GM19351 (cell line): Measurements from ENCODE around the gene NXNL1.

Experiments
- ATAC-seq: cut with Tn5 transposase; IDR thresholded peaks from one replicate; pipeline ENCODE4 v1.9.1; 2021; ENCODE audit warnings: mild to moderate bottlenecking, moderate library complexity; ENCODE audit not compliant: unreplicated experiment

Gene NXNL1

GRCh38 chr19:17421942-17422341, 38.8 kb downstream of the NXNL1 start:
- ATAC-seq: no peak

DNA sequence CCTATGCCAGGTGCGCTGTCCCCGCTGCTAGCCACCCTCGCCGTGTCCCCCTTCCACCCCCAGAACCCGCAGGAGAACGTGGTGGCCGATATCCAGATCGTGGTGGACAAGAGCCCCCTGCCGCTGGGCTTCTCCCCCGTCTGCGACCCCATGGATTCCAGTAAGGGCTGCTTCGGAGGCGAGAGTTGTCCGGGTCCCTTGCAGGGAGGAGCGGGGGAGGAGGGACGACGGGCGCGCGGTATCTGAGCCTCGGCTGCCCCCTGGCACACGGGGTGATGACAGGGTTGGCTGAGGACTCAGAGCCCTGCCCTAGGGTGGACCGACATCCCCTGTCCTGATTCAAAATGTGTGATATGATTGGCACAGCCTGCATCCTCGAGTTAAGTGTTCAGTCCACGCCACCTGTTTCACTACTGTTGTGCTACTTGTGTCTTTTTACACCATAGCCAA, 40.2 kb downstream of the NXNL1 start:
- no peak for ATAC-seq

DNA sequence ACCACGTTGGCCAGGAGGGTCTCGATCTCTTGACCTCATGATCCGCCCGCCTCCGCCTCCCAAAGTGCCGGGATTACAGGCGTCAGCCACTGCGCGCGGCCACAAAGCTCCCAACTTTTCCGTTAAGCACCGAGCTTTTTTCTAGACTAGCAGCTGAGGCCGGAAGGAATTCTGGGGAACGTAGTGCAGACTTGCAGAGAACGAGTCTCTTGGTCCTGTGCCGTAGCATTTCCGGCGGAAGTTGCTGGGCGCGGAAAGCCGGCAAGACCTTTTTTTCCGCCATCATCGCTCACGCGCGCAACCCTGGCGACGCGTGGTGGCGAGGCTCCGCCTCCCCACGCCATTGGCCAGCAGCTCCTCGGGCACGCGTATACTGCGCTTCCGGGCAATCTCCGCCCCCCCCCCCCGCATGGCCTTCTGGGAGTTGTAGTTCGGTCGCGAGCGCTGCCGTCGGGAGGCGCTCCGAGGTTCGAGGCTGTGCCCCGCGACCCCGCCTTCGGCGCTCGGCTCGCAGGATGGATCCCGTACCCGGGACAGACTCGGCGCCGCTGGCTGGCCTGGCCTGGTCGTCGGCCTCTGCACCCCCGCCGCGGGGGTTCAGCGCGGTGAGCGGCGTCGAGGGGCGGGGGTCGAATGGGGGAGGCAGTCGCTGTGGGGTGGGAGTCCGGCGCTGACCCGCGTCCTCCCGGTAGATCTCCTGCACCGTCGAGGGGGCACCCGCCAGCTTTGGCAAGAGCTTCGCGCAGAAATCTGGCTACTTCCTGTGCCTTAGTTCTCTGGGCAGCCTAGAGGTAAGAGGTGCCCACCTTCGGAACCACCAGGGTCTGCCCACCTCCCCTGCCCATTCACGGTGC, 40.9 kb downstream of the NXNL1 start, which contains the start of gene MVB12A:
MVB12A (plus strand) TSS at position 427 of the 854 bp plus-strand sequence; CDS start at position 516, 89 bp downstream.
- peak; percentile 92 for ATAC-seq

GRCh38 chr19:17419154-17419620, 41.5 kb downstream of the NXNL1 start:
- ATAC-seq: no peak

- ATAC-seq: no peak
Measured at GRCh38 chr19:17418710-17419109, 42.0 kb downstream of the NXNL1 start.

GRCh38 chr19:17415121-17415520, 45.6 kb downstream of the NXNL1 start:
- ATAC-seq: no peak

DNA sequence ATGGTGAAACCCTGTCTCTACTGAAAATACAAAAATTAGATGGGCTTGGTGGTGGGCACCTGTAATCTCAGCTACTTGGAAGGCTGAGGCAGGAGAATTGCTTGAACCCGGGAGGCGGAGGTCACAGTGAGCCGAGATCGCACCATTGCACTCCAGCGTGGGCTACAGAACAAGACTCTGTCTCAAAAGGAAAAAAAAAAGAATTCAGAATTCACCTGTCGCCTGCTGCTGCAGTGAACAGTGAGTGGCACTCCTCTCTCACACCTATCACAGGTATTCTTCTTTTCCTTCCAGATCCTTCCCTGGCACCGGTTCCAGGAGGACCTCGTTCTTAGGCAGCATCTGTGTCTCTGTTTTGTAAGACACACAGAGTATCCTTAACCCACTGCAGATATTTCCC, 46.6 kb downstream of the NXNL1 start:
- no peak for ATAC-seq

DNA sequence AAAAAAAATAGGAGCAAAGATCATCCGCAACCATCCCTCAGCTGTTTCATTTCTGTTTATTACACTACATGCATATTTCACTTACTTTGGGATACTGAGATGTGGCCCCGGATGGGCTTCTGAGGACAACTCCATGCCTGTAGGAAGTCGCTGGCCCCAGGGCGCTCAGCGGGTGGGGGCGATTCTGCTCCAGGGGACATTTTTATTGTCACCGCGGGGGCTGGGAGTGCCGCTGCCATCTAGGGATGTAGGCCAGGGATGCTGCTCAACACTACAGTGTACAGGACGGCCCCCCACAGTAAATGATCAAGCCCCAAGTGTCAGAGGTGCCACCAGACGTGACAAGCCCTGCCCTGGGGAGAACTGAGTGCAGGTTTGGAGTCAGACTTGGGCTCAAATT, 48.9 kb downstream of the NXNL1 start:
- no peak for ATAC-seq

DNA sequence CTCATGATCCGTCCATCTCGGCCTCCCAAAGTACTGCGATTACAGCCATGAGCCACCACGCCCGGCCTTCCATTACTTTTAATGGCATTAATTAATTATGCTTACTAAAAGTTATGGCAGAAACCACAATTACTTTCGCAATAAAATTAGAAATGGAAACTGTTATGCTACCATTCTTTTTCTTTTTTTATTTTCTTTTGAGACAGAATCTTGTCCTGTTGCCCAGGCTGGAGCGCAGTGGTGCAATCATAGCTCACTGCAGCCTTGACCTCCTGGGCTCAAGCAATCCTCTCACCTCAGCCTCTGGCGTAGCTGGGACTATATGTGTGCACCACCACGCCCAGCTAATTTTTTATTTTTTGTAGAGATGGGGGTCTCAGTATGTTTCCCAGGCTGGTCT, 50.7 kb downstream of the NXNL1 start:
- ATAC-seq: no peak

GRCh38 chr19:17406887-17407196, 53.9 kb downstream of the NXNL1 start:
- no peak for ATAC-seq

DNA sequence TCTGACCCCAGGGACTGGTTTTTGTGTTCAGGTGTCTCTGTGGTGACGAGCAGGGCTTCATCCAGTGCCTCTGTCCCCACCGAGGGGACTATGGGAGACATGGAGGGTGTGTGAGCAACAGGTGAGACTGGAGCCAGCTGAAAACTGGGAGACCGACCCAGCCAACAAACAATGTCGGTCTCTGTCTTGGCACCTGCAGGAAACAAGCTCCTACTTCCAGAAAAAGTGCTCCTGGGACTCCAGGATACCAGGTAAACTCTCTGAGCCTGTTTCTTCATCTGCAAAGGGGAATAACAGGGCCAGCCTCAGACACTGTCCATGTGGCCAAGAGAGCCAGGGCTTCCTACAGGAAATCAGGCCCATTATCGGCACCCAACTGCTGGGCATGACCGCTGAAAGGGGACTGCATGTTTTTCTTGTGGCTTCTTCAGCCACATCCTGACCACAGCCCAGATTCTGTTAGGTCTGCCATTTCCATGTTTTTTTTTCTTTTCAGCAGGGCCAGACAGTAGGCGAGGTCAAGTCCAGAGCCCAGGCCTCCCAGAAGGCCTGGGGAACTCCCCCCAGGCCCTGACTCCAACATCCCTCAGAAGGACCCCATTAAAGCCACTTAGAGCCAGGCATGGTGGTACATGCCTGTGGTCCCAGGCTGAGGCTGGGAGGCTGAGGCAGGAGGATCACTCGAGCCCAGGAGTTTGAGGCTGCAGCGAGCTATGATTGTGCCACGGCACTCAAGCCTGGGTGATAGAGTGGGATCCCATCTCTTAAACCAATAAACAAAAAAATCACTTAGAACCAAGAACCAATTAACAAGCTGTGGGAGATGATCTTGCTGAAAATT, 54.5 kb downstream of the NXNL1 start:
- no peak for ATAC-seq
